GDM1 (cell line): ENCODE measurements around the gene DNAH3.

Experiments
- DNase-seq: peaks from one replicate; lab custom pipeline; 2025; lab: John Stamatoyannopoulos, UW

Gene DNAH3

DNA sequence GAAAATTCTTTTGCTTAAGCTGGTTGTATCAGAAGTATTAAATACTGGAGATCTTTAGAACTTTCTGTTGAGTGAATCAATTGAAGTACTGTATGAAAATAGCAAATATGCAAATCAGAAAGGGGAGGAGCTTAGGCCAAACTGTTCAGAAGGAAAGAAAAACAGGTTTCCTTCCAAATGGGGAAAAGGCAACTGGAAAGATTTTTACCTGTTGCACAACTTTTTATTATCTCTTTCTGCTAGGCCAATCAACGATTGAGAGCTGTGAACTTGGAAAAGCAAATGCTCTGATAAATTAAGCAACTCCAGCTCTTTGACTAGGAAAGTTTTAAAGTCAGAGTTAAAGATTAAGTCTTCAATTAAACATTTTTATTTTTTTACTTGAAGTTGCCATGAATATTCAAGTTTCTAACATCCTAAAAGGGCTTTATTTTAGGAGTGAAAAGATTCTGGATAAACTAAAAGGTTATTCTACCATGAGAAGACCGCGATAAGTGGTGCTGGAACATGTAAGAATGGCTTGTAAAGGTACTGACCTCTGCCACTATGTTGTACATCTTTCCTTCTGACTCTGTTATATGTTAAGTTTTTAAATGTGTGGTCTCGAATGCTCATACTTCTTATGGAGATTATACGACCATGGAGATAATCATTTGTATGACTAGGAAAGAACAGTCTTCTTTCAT, 266.9 kb downstream of the DNAH3 start:
- no peak for DNase-seq
